Progenitor cell of endocrine pancreas (in vitro differentiated cells): ENCODE data around the gene FOXK1. TPM values are rescaled to one million over a fixed set of nuclear protein-coding genes. Genes with fewer than 3 reads are reported as not detected.

ENCODE experiments used
- DNase-seq: peaks from one replicate; pipeline ENCODE4 v3.0.0; 2021; ENCODE audit warnings: low spot score; ENCODE audit not compliant: unreplicated experiment
- H3K27ac Mint-ChIP-seq: 2 replicates; pipeline ENCODE4 v1.8.0; 2021; ENCODE audit warnings: mild to moderate bottlenecking, moderate library complexity, mixed read lengths
- H3K27me3 Mint-ChIP-seq: 2 replicates; pipeline ENCODE4 v1.8.0; 2021; ENCODE audit warnings: mixed read lengths
- H3K36me3 Mint-ChIP-seq: 2 replicates; pipeline ENCODE4 v1.8.0; 2022; ENCODE audit warnings: mixed read lengths; ENCODE audit not compliant: insufficient read depth
- H3K4me1 Mint-ChIP-seq: 2 replicates; pipeline ENCODE4 v1.8.0; 2021; ENCODE audit warnings: low read depth, mixed read lengths
- H3K4me3 Mint-ChIP-seq: 2 replicates; pipeline ENCODE4 v1.8.0; 2021; ENCODE audit warnings: low read depth, mild to moderate bottlenecking, moderate library complexity, mixed read lengths
- H3K9me3 Mint-ChIP-seq: 2 replicates; pipeline ENCODE4 v1.8.0; 2021; ENCODE audit warnings: low read depth, mixed read lengths
- CTCF ChIP-seq: fragments of 200-600 bp; sonication (generic); IDR thresholded peaks from one replicate; pipeline ENCODE4 v1.5.0; 2021; ENCODE audit warnings: antibody characterized with exemption, mild to moderate bottlenecking; ENCODE audit not compliant: unreplicated experiment
- total RNA-seq: library from RNA; stranded (reverse); gene quantifications from 2 replicates; pipeline ENCODE4 v1.2.1, GENCODE V29; 2021

The FOXK1 gene
- total RNA-seq, 1 donor from 2014 or later = 47.6 TPM

- Mint-ChIP-seq H3K4me3 (no peak overlapping the region), H3K27ac (no peak overlapping the region), H3K27me3 (peaks cover 3% of the 10 kb centered on the region), H3K36me3 (no peaks in the 10 kb centered on the region), H3K4me1 (peaks cover 3% of the 10 kb centered on the region), H3K9me3 (no peaks in the 10 kb centered on the region)
- DNase-seq = no peak
- TF ChIP-seq CTCF = no peak
Observed at GRCh38 chr7:4805984-4806300, 123.8 kb downstream of the FOXK1 start.

- H3K9me3 Mint-ChIP-seq = no peaks in the 10 kb centered on the region
- no peak for DNase-seq
- TF ChIP-seq CTCF = no peak
- H3K4me3 Mint-ChIP-seq = no peak overlapping the region
- peaks cover 3% of the 10 kb centered on the region for H3K4me1 Mint-ChIP-seq
- H3K27me3 Mint-ChIP-seq = peaks cover 3% of the 10 kb centered on the region
- H3K36me3 Mint-ChIP-seq = no peaks in the 10 kb centered on the region
- no peak overlapping the region for H3K27ac Mint-ChIP-seq
Observed at GRCh38 chr7:4806983-4807597, 125.0 kb downstream of the FOXK1 start.

- no peak for TF ChIP-seq CTCF
- DNase-seq = no peak
- Mint-ChIP-seq H3K4me3 (no peak overlapping the region), H3K36me3 (peaks cover under 1% of the 10 kb centered on the region), H3K9me3 (peaks cover 1% of the 10 kb centered on the region), H3K27ac (no peak overlapping the region), H3K27me3 (peaks cover 3% of the 10 kb centered on the region), H3K4me1 (peaks cover 3% of the 10 kb centered on the region)
Observed at GRCh38 chr7:4807598-4808016, 125.5 kb downstream of the FOXK1 start.

GRCh38 chr7:4808026-4808425 lies 125.9 kb downstream of the FOXK1 start:
- Mint-ChIP-seq H3K4me3 (no peak overlapping the region), H3K4me1 (peaks cover 3% of the 10 kb centered on the region), H3K27ac (no peak overlapping the region), H3K27me3 (peaks cover 3% of the 10 kb centered on the region), H3K9me3 (peaks cover 4% of the 10 kb centered on the region), H3K36me3 (peaks cover 1% of the 10 kb centered on the region)
- DNase-seq = no peak
- no peak for TF ChIP-seq CTCF

- H3K36me3 Mint-ChIP-seq = peaks cover 3% of the 10 kb centered on the region
- H3K27ac Mint-ChIP-seq = no peak overlapping the region
- peaks cover 3% of the 10 kb centered on the region for H3K27me3 Mint-ChIP-seq
- no peak overlapping the region for H3K4me3 Mint-ChIP-seq
- TF ChIP-seq CTCF = no peak
- peaks cover 7% of the 10 kb centered on the region for H3K9me3 Mint-ChIP-seq
- no peak for DNase-seq
- H3K4me1 Mint-ChIP-seq = peaks cover 3% of the 10 kb centered on the region
Observed at GRCh38 chr7:4808565-4808964, 126.5 kb downstream of the FOXK1 start.
